Body of pancreas (tissue), 4 donors: ENCODE results near the gene ZG16.
"Not testable (repeated sequence)": the region's sequence is repeated elsewhere in the genome, so short reads cannot be mapped to it uniquely, and the experiment has no call there.

Source experiments
- CTCF ChIP-seq, 7 experiments: fragments of 450-650 bp in 4 of 7; fragments of 200-600 bp in 3 of 7; sonication (generic) in 3 of 7; IDR thresholded peaks; one replicate each; pipeline ENCODE4 v1.5.1; 2016 to 2019; ENCODE audit warnings: antibody characterized with exemption in 7 of 7
- POLR2A ChIP-seq, 3 donors: fragments of 450-650 bp; IDR thresholded peaks; one replicate each; pipeline ENCODE4 v1.6.1; 2016; ENCODE audit warnings: antibody characterized with exemption in 3 of 3, mild to moderate bottlenecking in 2 of 3

GRCh38 chr16:29739927-29740629 lies 38.0 kb upstream of the ZG16 start:
- TF ChIP-seq CTCF, POLR2A (IDR thresholded peaks at IDR 0.05): not testable (repeated sequence)
